HFFc6 (cell line): ENCODE data around the gene HLA-DQA1. TPM values are rescaled to one million over a fixed set of nuclear protein-coding genes. Genes with fewer than 3 reads are reported as not detected.

Experiments
- DNase-seq: peaks from one replicate; pipeline ENCODE4 v3.0.0-alpha.2; 2018
- H3K27ac Mint-ChIP-seq: 2 replicates; pipeline ENCODE4 v1.8.0; 2020; ENCODE audit warnings: mild to moderate bottlenecking, mixed read lengths
- H3K27me3 Mint-ChIP-seq: 2 replicates; pipeline ENCODE4 v1.8.0; 2021; ENCODE audit warnings: mild to moderate bottlenecking, moderate library complexity, mixed read lengths; ENCODE audit not compliant: insufficient read depth
- H3K36me3 Mint-ChIP-seq: 2 replicates; pipeline ENCODE4 v1.8.0; 2021; ENCODE audit warnings: low read depth, mixed read lengths
- H3K4me1 Mint-ChIP-seq: 2 replicates; pipeline ENCODE4 v1.8.0; 2020; ENCODE audit warnings: low read depth, mixed read lengths
- H3K4me3 Mint-ChIP-seq: 2 replicates; pipeline ENCODE4 v1.8.0; 2020; ENCODE audit warnings: mild to moderate bottlenecking, moderate library complexity, mixed read lengths
- H3K9me3 Mint-ChIP-seq: 2 replicates; pipeline ENCODE4 v1.8.0; 2020; ENCODE audit warnings: mild to moderate bottlenecking, mixed read lengths
- total RNA-seq, 6 experiments: library from RNA; stranded (reverse); fragmentation: NEBNext Ultra II Directional; extraction: Animal tissue kit (Norgen Biotek cat#: 25700); gene quantifications; 2 replicates in 1 of 6; 3 replicates in 5 of 6; pipeline ENCODE4 v1.2.3, GENCODE V29; 2021
- TF ChIP-seq, protein P1 (sequence below): fragments of 200-600 bp; sonication (generic); IDR thresholded peaks from 2 replicates; pipeline ENCODE4 v1.5.0; 2021; ENCODE audit warnings: antibody characterized with exemption, mild to moderate bottlenecking

The HLA-DQA1 gene
- total RNA-seq, 6 experiments from 2014 or later = not detected

DNA sequence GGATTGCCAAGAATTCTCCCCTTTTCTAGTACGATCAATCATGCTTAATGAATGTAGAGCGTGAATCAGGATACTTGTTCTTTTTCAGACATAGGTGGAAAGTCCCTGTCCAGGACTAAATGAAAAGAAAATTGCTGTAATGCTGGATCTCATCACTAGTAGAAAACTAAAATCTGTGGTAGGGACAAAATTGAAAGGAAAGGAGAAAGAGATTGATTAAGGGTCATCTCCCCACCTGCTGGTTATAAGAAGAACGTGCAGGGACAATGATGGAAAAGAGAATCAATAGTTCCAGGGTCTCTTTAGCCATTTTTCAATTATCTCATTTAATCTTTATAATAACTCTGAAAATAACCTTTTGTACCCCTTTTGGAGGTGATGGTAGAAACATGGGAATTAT lies 28.8 kb upstream of the HLA-DQA1 start:
- no peak overlapping the region for H3K4me3 Mint-ChIP-seq
- H3K4me1 Mint-ChIP-seq = no peaks in the 10 kb centered on the region
- H3K9me3 Mint-ChIP-seq = no peaks in the 10 kb centered on the region
- TF ChIP-seq, protein P1, sequence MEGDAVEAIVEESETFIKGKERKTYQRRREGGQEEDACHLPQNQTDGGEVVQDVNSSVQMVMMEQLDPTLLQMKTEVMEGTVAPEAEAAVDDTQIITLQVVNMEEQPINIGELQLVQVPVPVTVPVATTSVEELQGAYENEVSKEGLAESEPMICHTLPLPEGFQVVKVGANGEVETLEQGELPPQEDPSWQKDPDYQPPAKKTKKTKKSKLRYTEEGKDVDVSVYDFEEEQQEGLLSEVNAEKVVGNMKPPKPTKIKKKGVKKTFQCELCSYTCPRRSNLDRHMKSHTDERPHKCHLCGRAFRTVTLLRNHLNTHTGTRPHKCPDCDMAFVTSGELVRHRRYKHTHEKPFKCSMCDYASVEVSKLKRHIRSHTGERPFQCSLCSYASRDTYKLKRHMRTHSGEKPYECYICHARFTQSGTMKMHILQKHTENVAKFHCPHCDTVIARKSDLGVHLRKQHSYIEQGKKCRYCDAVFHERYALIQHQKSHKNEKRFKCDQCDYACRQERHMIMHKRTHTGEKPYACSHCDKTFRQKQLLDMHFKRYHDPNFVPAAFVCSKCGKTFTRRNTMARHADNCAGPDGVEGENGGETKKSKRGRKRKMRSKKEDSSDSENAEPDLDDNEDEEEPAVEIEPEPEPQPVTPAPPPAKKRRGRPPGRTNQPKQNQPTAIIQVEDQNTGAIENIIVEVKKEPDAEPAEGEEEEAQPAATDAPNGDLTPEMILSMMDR = no peak
- H3K36me3 Mint-ChIP-seq = no peaks in the 10 kb centered on the region
- no peak overlapping the region for H3K27ac Mint-ChIP-seq
- no peak for DNase-seq
- peaks cover 11% of the 10 kb centered on the region for H3K27me3 Mint-ChIP-seq

DNA sequence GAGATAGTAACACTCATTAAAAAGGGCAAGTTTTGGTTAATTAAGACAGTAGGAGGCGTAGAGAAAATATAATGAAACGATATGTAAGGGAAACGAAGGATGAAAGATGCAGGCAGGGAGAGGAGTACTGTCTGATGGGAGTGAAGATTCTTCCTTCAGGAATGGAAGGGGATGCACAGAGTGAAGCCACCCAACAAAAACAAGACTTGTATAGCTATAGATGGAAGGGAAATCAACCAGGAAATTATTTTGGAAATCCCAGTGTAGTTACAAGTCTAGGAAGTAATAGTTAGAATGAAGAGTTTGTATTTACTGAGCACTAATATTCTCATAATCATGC lies 27.8 kb upstream of the HLA-DQA1 start:
- H3K36me3 Mint-ChIP-seq = no peaks in the 10 kb centered on the region
- H3K9me3 Mint-ChIP-seq = no peaks in the 10 kb centered on the region
- no peak for DNase-seq
- TF ChIP-seq, protein P1 = no peak
- no peaks in the 10 kb centered on the region for H3K4me1 Mint-ChIP-seq
- no peak overlapping the region for H3K4me3 Mint-ChIP-seq
- no peak overlapping the region for H3K27ac Mint-ChIP-seq
- peaks cover 11% of the 10 kb centered on the region for H3K27me3 Mint-ChIP-seq

DNA sequence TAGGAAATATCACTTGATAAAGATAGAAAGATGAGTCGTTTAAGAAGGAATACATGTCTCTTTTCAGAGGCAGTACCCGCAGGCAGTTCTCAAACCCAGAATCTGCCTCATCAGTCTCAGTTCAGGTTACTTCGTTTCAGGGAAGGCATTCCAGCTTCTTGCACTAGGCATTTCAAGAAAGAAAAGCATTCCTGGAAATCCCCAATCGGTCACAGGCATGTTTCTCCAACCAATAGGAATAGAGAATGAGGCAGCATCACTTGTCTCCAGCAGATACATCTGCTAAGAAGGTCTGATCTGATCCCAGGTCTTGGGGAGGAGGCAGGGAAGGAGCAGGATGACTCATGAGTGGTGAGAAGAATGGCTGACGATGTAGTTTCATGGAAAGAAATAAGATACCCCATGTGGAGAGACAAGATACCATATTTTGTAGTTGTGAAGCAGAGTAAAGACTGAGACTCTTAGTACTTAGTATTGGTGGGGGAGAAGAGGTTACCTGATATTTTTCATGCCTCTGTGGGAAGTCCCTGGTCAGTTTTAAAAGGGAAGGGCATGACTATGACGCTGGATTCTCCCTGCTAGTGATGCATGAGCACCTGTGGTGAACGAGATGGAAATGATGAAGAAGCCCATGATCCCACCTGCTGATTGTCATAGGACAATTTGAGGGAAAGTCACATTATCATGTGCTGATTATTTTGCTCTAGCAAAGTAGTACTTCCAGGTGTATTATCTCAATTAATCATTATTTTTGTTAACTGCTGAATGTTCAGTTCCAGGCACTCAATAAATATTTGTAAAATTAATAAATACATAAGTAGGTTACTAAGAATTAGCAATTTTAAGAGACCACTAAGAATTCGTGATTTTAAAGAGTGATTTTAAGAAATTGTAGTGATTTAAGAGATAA lies 27.2 kb upstream of the HLA-DQA1 start:
- TF ChIP-seq, protein P1 = no peak
- Mint-ChIP-seq H3K27ac (no peak overlapping the region), H3K36me3 (no peaks in the 10 kb centered on the region), H3K27me3 (peaks cover 12% of the 10 kb centered on the region), H3K4me3 (no peak overlapping the region), H3K4me1 (no peaks in the 10 kb centered on the region), H3K9me3 (no peaks in the 10 kb centered on the region)
- DNase-seq = peak; percentile 65

DNA sequence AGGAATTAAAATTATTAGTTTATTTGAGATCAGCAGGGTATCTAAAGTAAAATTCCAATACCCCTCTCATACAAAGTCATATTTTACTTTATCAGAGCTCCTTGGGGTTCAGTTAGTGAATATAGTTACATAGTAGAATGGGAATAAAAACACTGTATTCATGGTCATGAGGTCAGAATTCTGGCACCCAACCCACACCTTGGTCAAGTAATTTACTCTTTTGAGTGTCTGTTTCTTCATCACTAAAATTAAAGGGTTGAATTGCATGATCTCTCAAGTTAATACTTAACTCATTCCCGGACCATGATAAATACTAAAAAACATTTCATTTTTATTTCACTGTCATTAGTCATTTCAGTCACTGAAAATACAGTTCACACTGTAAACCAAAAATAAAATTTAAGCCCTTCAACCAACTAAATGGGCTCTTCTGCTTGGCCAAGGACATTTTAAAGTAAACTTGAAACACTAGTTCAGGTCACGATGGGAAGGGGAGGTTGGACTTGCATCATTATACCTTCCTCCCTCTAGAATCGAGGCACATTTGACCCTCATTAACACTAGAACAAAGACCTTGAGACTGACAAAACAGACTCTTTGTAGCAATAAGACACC lies 26.4 kb upstream of the HLA-DQA1 start:
- TF ChIP-seq, protein P1 = no peak
- no peaks in the 10 kb centered on the region for H3K9me3 Mint-ChIP-seq
- H3K27me3 Mint-ChIP-seq = peaks cover 15% of the 10 kb centered on the region

DNA sequence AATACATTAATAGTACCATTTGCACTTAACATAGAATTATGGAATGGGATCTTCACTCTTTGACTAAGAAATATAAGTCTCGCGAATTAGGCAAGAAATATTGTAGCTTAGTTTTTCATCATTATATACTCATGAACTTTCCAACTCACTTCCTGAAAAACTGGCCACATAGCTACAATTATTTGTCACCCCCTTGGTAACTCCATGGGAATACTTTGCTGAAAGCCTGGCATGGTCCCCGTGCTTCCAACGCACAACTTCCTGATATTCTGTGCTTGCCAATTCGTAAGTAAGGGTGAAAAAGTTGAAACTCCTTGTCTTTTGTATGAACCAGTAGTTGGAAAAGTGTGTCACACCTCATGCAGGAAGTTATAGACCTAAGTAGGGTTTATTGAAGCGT lies 23.7 kb upstream of the HLA-DQA1 start:
- Mint-ChIP-seq H3K27ac (no peak overlapping the region), H3K27me3 (peaks cover 4% of the 10 kb centered on the region), H3K9me3 (0 out of 2 replicates have a peak, but pooled peaks cover 4% of the 10 kb centered on the region), H3K36me3 (no peaks in the 10 kb centered on the region), H3K4me3 (no peak overlapping the region), H3K4me1 (no peaks in the 10 kb centered on the region)
- DNase-seq = no peak
- TF ChIP-seq, protein P1 = no peak

More for the DNA sequence above, 26.4 kb upstream of the HLA-DQA1 start:
- Mint-ChIP-seq H3K36me3 (no peaks in the 10 kb centered on the region), H3K4me3 (no peak overlapping the region), H3K27ac (no peak overlapping the region), H3K4me1 (no peaks in the 10 kb centered on the region)
- no peak for DNase-seq
